IMR-90 (cell line): ENCODE measurements around the gene UBASH3B. TPM values are rescaled to one million over a fixed set of nuclear protein-coding genes. Genes with fewer than 3 reads are reported as not detected.

Source experiments
- ATAC-seq: fragments of 200-7000 bp; cut with Tn5 transposase; 2 replicates; pipeline ENCODE4 v1.9.1; 2020; ENCODE audit warnings: low read depth, mild to moderate bottlenecking, moderate library complexity
- BruUV-seq: library from RNA; stranded (reverse); fragments of 400-500 nt; replicated peaks from 2 replicates; lab custom pipeline; 2021; lab: Mats Ljungman, UMichigan
- CTCF ChIA-PET: fragments of 300-600 bp; formaldehyde crosslinking; extraction: SDS; loops from one replicate; lab custom pipeline; 2021; ENCODE audit warnings: antibody characterized with exemption; lab: Yijun Ruan, JAX
- POLR2A ChIA-PET: fragments of 300-600 bp; sonication (Branson Sonifier 250); formaldehyde crosslinking; loops from one replicate; lab custom pipeline; 2022; ENCODE audit warnings: antibody characterized with exemption; ENCODE audit not compliant: unreplicated experiment; lab: Charles Lee
- DNase-seq: peaks from one replicate; pipeline ENCODE4 v3.0.0; 2013
- H2AFZ ChIP-seq: replicated peaks from 2 replicates; pipeline ENCODE3; 2013; ENCODE audit warnings: low read length, mild to moderate bottlenecking; ENCODE audit not compliant: poor library complexity
- H2AK5ac ChIP-seq: 2 replicates; pipeline ENCODE4 v1.6.1; 2013; ENCODE audit warnings: low read depth, low read length, inconsistent platforms
- H2AK9ac ChIP-seq: replicated peaks from 2 replicates; pipeline ENCODE3; 2013; ENCODE audit warnings: mild to moderate bottlenecking, low read depth, low read length, moderate library complexity; ENCODE audit not compliant: poor library complexity
- H2BK120ac ChIP-seq: 2 replicates; pipeline ENCODE4 v1.6.1; 2013; ENCODE audit warnings: low read depth, low read length, inconsistent platforms
- H2BK15ac ChIP-seq: 3 replicates; pipeline ENCODE4 v1.6.1; 2013; ENCODE audit warnings: low read depth, low read length, inconsistent platforms
- H2BK20ac ChIP-seq: 2 replicates; pipeline ENCODE4 v1.6.1; 2013; ENCODE audit warnings: low read depth, mild to moderate bottlenecking, inconsistent platforms, low read length, moderate library complexity
- H2BK5ac ChIP-seq: 2 replicates; pipeline ENCODE4 v1.6.1; 2013; ENCODE audit warnings: mild to moderate bottlenecking, low read depth, low read length, inconsistent platforms; ENCODE audit not compliant: poor library complexity, severe bottlenecking
- H3K14ac ChIP-seq: replicated peaks from 2 replicates; pipeline ENCODE4 v1.6.1; 2013; ENCODE audit warnings: low read depth, low read length, inconsistent platforms
- H3K18ac ChIP-seq: 2 replicates; pipeline ENCODE4 v1.6.1; 2013; ENCODE audit warnings: low read depth, low read length, control low read depth
- H3K23ac ChIP-seq: 2 replicates; pipeline ENCODE4 v1.6.1; 2013; ENCODE audit warnings: low read depth, low read length, inconsistent platforms
- H3K27ac ChIP-seq: 2 replicates; pipeline ENCODE4 v1.5.1; 2013; ENCODE audit warnings: mild to moderate bottlenecking, control low read depth, low read length; ENCODE audit not compliant: insufficient read depth
- H3K27me3 ChIP-seq: 2 replicates; pipeline ENCODE4 v1.6.1; 2013; ENCODE audit warnings: low read length; ENCODE audit not compliant: control insufficient read depth, insufficient read depth
- H3K36me3 ChIP-seq: 2 replicates; pipeline ENCODE4 v1.6.1; 2013; ENCODE audit warnings: low read length, mixed read lengths; ENCODE audit not compliant: control insufficient read depth, insufficient read depth
- H3K4ac ChIP-seq: 2 replicates; pipeline ENCODE4 v1.6.1; 2013; ENCODE audit warnings: low read depth, low read length, inconsistent platforms
- H3K4me1 ChIP-seq: 2 replicates; pipeline ENCODE4 v1.6.1; 2013; ENCODE audit warnings: low read length, mixed read lengths; ENCODE audit not compliant: control insufficient read depth, insufficient read depth
- H3K4me2 ChIP-seq: 2 replicates; pipeline ENCODE4 v1.6.1; 2013; ENCODE audit warnings: low read depth, mild to moderate bottlenecking, control low read depth, low read length, moderate library complexity
- H3K4me3 ChIP-seq: 2 replicates; pipeline ENCODE4 v1.5.1; 2013; ENCODE audit warnings: low read depth, mild to moderate bottlenecking, control low read depth, low read length, moderate library complexity; ENCODE audit not compliant: insufficient read depth
- H3K56ac ChIP-seq: 2 replicates; pipeline ENCODE4 v1.6.1; 2013; ENCODE audit warnings: low read length, inconsistent platforms; ENCODE audit not compliant: insufficient read depth; ENCODE audit errors: extremely low read depth
- H3K79me1 ChIP-seq, 2 experiments: 2 replicates each; pipeline ENCODE4 v1.6.1; 2013; ENCODE audit warnings: low read length in 2 of 2, inconsistent platforms in 1 of 2, low read depth in 1 of 2
- H3K9ac ChIP-seq: 2 replicates; pipeline ENCODE4 v1.6.1; 2013; ENCODE audit warnings: low read depth, low read length, control low read depth
- H3K9me1 ChIP-seq: 2 replicates; pipeline ENCODE4 v1.6.1; 2013; ENCODE audit warnings: low read length, inconsistent platforms; ENCODE audit not compliant: insufficient read depth
- H3K9me3 ChIP-seq: 2 replicates; pipeline ENCODE4 v1.6.1; 2013; ENCODE audit warnings: low read length; ENCODE audit not compliant: control insufficient read depth, insufficient read depth
- H4K20me1 ChIP-seq: 2 replicates; pipeline ENCODE4 v1.6.1; 2013; ENCODE audit warnings: low read length, inconsistent platforms; ENCODE audit not compliant: insufficient read depth
- H4K5ac ChIP-seq: 2 replicates; pipeline ENCODE4 v1.6.1; 2013; ENCODE audit warnings: mild to moderate bottlenecking, low read depth, low read length, control low read depth
- H4K8ac ChIP-seq, 2 experiments: 2 replicates each; pipeline ENCODE4 v1.6.1; 2013; ENCODE audit warnings: low read depth in 2 of 2, low read length in 2 of 2, control low read depth in 1 of 2, inconsistent platforms in 1 of 2
- H4K91ac ChIP-seq: 2 replicates; pipeline ENCODE4 v1.6.1; 2013; ENCODE audit warnings: low read depth, low read length, inconsistent platforms; ENCODE audit not compliant: insufficient read depth
- BHLHE40 ChIP-seq: fragments of 150-350 bp; IDR thresholded peaks from 2 replicates; pipeline ENCODE4 v1.6.1; 2016; ENCODE audit warnings: mild to moderate bottlenecking, low read depth, low read length
- CEBPB ChIP-seq: IDR thresholded peaks from 2 replicates; pipeline ENCODE4 v1.6.1; 2012; ENCODE audit warnings: low read depth, low read length, improper control_type of control experiment
- CHD1 ChIP-seq: IDR thresholded peaks from 2 replicates; pipeline ENCODE4 v1.6.1; 2012; ENCODE audit warnings: low read depth, low read length, improper control_type of control experiment
- ELK1 ChIP-seq: fragments of 150-350 bp; IDR thresholded peaks from 2 replicates; pipeline ENCODE4 v1.6.1; 2016; ENCODE audit warnings: low read depth, mild to moderate bottlenecking, low read length, moderate library complexity, borderline replicate concordance
- FOS ChIP-seq: fragments of 150-350 bp; IDR thresholded peaks from 2 replicates; pipeline ENCODE4 v1.6.1; 2016; ENCODE audit warnings: low read depth, low read length
- MAFK ChIP-seq: IDR thresholded peaks from 2 replicates; pipeline ENCODE4 v1.6.1; 2012; ENCODE audit warnings: low read depth, low read length, improper control_type of control experiment
- MAZ ChIP-seq: IDR thresholded peaks from 2 replicates; pipeline ENCODE4 v1.6.1; 2012; ENCODE audit warnings: low read depth, mild to moderate bottlenecking, low read length, improper control_type of control experiment, moderate library complexity, borderline replicate concordance
- MXI1 ChIP-seq: IDR thresholded peaks from 2 replicates; pipeline ENCODE4 v1.6.1; 2012; ENCODE audit warnings: low read depth, mild to moderate bottlenecking, low read length, moderate library complexity, borderline replicate concordance
- NFE2L2 ChIP-seq: fragments of 150-350 bp; IDR thresholded peaks from 2 replicates; pipeline ENCODE4 v1.6.1; 2016; ENCODE audit warnings: low read depth, mild to moderate bottlenecking, low read length
- POLR2A ChIP-seq: IDR thresholded peaks from 2 replicates; pipeline ENCODE4 v1.6.1; 2012; ENCODE audit warnings: mild to moderate bottlenecking, low read depth, low read length
- RAD21 ChIP-seq: IDR thresholded peaks from 2 replicates; pipeline ENCODE4 v1.6.1; 2012; ENCODE audit warnings: low read length, improper control_type of control experiment
- RFX5 ChIP-seq: IDR thresholded peaks from 2 replicates; pipeline ENCODE4 v1.8.0; 2012; ENCODE audit warnings: low read depth, mild to moderate bottlenecking, low read length, moderate library complexity
- SMC3 ChIP-seq: fragments of 150-350 bp; IDR thresholded peaks from 2 replicates; pipeline ENCODE4 v1.6.1; 2016; ENCODE audit warnings: low read depth, mild to moderate bottlenecking, antibody characterized with exemption, low read length, moderate library complexity
- WGBS, 2 experiments: methylation state at CpG; one replicate each; pipeline versions ENCODE4 v1.1.5 to v1.1.7; 2013; ENCODE audit warnings: missing lambda C conversion rate in 2 of 2; ENCODE audit not compliant: insufficient read length in 1 of 2; ENCODE audit errors: extremely low coverage in 2 of 2; 5-methylcytosine and 5-hydroxymethylcytosine counted together
- dilution Hi-C: fragments of 300-500 bp; cut with HindIII; formaldehyde crosslinking; loops from one replicate; pipeline ENCODE4 v1.14.3; 2018; ENCODE audit warnings: low sequenced_read_pairs; ENCODE audit not compliant: unreplicated experiment
- in situ Hi-C: fragments of 300-500 bp; cut with MboI; formaldehyde crosslinking; loops from 3 replicates; pipeline ENCODE4 v1.14.3; 2019; ENCODE audit warnings: low sequenced_read_pairs, inconsistent platforms, mixed read lengths
- intact Hi-C: fragments of 100-400 bp; cut with micrococcal nuclease; formaldehyde crosslinking; loops from 2 replicates; pipeline ENCODE4 v1.10.0; 2022
- polyA plus RNA-seq, 3 experiments: library from polyadenylated mRNA; depleted of rRNA; stranded (reverse); fragments of >200 nt; gene quantifications; 2 replicates each; pipeline ENCODE4 v1.2.3, GENCODE V29; 2012; ENCODE audit warnings: low replicate concordance in 1 of 3
- total RNA-seq: library from RNA; depleted of rRNA; stranded (reverse); fragments of >200 nt; gene quantifications from 2 replicates; pipeline ENCODE4 v1.2.3, GENCODE V29; 2012
- TF ChIP-seq, protein P1 (sequence below): fragments of 150-350 bp; IDR thresholded peaks from 2 replicates; pipeline ENCODE4 v1.6.1; 2017; ENCODE audit warnings: mild to moderate bottlenecking, antibody characterized with exemption, low read length, low read depth

The UBASH3B gene
- total and polyA plus RNA-seq, 2 of the 4 experiments (the other 2 are of a cell fraction), result 27.2 to 48.0 TPM

DNA sequence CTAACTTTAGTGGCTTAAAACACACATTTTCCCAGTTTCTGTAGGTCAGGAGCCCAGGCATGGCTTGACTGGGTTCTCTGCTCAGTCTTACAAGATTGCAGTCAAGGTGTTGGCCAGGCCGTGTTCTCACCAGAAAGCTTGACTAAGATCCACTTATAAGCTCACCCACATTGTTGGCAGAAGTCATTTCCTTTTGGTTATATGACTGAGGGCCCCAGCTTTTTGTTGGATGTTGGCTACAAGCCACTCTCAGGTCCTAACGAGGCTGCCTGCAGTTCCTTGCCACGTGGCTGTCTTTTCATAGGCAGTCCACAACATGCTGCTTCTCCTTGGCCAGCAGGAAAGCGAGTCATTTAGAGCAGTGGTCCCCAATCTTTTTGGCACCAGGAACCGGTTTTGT, 103.5 kb downstream of the UBASH3B start:
- no peak overlapping the region for H3K4me2 ChIP-seq
- dilution Hi-C loops, result no loop called here
- POLR2A ChIA-PET, result no interaction called here

More for the DNA sequence above, 103.5 kb downstream of the UBASH3B start:
- in situ Hi-C loops, result no loop called here
- H3K23ac ChIP-seq, result no peak overlapping the region
- WGBS, 2 experiments, result no CpG with 5 or more reads among the region's 5 CpGs
- peaks cover 40 to 77% of the 10 kb centered on the region in 2 experiments for H3K79me1 ChIP-seq
- no peak overlapping the region for H3K9ac ChIP-seq
- no peak for TF ChIP-seq CEBPB
- TF ChIP-seq, protein P1, sequence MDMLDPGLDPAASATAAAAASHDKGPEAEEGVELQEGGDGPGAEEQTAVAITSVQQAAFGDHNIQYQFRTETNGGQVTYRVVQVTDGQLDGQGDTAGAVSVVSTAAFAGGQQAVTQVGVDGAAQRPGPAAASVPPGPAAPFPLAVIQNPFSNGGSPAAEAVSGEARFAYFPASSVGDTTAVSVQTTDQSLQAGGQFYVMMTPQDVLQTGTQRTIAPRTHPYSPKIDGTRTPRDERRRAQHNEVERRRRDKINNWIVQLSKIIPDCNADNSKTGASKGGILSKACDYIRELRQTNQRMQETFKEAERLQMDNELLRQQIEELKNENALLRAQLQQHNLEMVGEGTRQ, result no peak
- no peak for TF ChIP-seq SMC3
- no peak for TF ChIP-seq CHD1
- TF ChIP-seq RAD21, result no peak
- no peak for TF ChIP-seq BHLHE40
- TF ChIP-seq NFE2L2, result no peak
- TF ChIP-seq ELK1, result no peak
- TF ChIP-seq POLR2A, result no peak
- no peak for TF ChIP-seq RFX5
- no peak for TF ChIP-seq MAFK
- TF ChIP-seq MXI1, result no peak
- no peak for TF ChIP-seq FOS
- TF ChIP-seq MAZ, result no peak
- H2AK5ac ChIP-seq, result no peak overlapping the region
- ATAC-seq (no peak), DNase-seq (peak; percentile 18)
- H2AK9ac ChIP-seq, result no peak overlapping the region
- no peak overlapping the region for H3K4ac ChIP-seq
- H3K14ac ChIP-seq, result no peak overlapping the region
- H2AFZ ChIP-seq, result no peak overlapping the region
- no TSS peak for BruUV-seq
- H2BK15ac ChIP-seq, result no peak overlapping the region
- peaks cover 12% of the 10 kb centered on the region; the same call in 1 of the 2 replicates for H3K9me1 ChIP-seq
- H2BK20ac ChIP-seq, result no peak overlapping the region
- no peaks in the 10 kb centered on the region for H3K27me3 ChIP-seq
- no peak overlapping the region for H3K27ac ChIP-seq
- H3K36me3 ChIP-seq, result no peaks in the 10 kb centered on the region
- no peak overlapping the region for H4K8ac ChIP-seq
- no peak overlapping the region for H3K4me3 ChIP-seq
- H4K5ac ChIP-seq, result no peak overlapping the region
- CTCF ChIA-PET, result interaction anchor here (1.4 kb wide), 1 partner anchor 13 kb away, joined by 4 read pairs; no protein-coding TSS in a partner anchor
- no peak overlapping the region for H2BK120ac ChIP-seq
- no peaks in the 10 kb centered on the region for H3K9me3 ChIP-seq
- H4K20me1 ChIP-seq, result peaks cover 19% of the 10 kb centered on the region
- H3K18ac ChIP-seq, result no peak overlapping the region
- H3K4me1 ChIP-seq, result no peaks in the 10 kb centered on the region; the same call in 1 of the 2 replicates
- H2BK5ac ChIP-seq, result no peak overlapping the region
- intact Hi-C loops, result no loop called here
- no peak overlapping the region for H3K56ac ChIP-seq
- no peak overlapping the region for H4K91ac ChIP-seq
